A549 (cell line): ENCODE measurements around the gene SLC31A2.

Source experiments
- CHD4 ChIP-seq: fragments of 200-600 bp; sonication (generic); IDR thresholded peaks from 2 replicates; pipeline ENCODE4 v1.6.1; 2016; ENCODE audit warnings: antibody characterized with exemption, mild to moderate bottlenecking, borderline replicate concordance
- FOSB ChIP-seq: fragments of 250-450 bp; sonication (Bioruptor Pico); IDR thresholded peaks from 2 replicates; pipeline ENCODE4 v1.5.0; 2020; ENCODE audit warnings: mild to moderate bottlenecking, moderate library complexity
- MYC ChIP-seq: IDR thresholded peaks from 2 replicates; pipeline ENCODE4 v1.6.1; 2012; ENCODE audit warnings: mild to moderate bottlenecking, inconsistent platforms, low read length, improper control_type of control experiment, borderline replicate concordance
- POLR2A ChIP-seq: IDR thresholded peaks from 2 replicates; pipeline ENCODE4 v1.6.1; 2012; ENCODE audit warnings: mild to moderate bottlenecking, low read length
- POLR2AphosphoS2 ChIP-seq: conservative IDR thresholded peaks from 2 replicates; pipeline ENCODE4 v1.6.1; 2012; ENCODE audit warnings: low read length, improper control_type of control experiment, inconsistent platforms
- RAD21 ChIP-seq, 2 experiments: fragments of >200 bp in 1 of 2; sonication (Bioruptor Twin) in 1 of 2; formaldehyde crosslinking in 1 of 2; IDR thresholded peaks in 1 of 2; conservative IDR thresholded peaks in 1 of 2; 2 replicates in 1 of 2; 3 replicates in 1 of 2; pipeline ENCODE4 v1.6.1; 2012 to 2018; ENCODE audit warnings: inconsistent platforms in 1 of 2
- ZC3H11A ChIP-seq: fragments of 450-650 bp; IDR thresholded peaks from 2 replicates; pipeline ENCODE4 v1.6.1; 2014; ENCODE audit warnings: antibody characterized with exemption, mild to moderate bottlenecking
- TF ChIP-seq, protein P1 (sequence below): fragments of >200 bp; sonication (Bioruptor Twin); formaldehyde crosslinking; IDR thresholded peaks from 3 replicates; pipeline ENCODE4 v1.5.1; 2016
- TF ChIP-seq, protein P2 (sequence below): IDR thresholded peaks from 2 replicates; pipeline ENCODE4 v1.6.1; 2012

DNA sequence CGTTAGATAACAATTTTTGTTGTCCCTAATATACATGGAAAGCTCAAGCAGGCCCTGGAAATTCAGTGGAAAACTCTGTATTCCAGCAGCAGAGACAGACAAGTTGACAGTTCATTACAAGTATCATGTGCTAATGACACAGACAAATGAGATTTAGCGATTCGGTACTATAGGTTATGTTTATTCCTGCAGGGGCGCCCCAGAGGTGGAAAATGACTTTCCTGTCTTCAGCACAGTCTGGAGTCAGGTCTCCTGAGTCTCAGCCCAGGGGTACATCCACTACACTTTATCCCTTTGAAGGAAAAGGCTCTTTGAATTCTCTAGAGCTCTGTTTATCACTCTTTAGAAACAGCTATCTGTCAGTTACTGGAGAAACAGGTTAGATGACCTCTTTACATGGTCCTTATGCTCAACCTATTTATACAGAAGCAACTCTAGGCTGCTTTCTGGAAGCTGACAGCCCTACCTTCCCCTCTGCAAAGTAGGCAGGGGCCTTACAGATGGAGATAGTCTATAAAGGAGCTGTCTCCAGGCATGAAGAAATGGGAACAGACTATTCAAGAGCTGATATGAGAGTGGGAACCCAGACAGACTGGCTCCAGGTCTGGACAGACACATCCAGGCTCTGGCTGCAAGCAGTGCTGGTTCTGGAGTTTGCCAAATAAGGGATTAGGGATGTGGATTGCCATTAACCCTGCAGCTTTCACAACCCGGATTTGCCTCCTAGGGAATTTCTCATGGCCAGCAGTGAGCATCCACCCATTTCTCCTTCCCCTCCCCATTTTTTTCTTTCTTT, 7.2 kb upstream of the SLC31A2 start:
- TF ChIP-seq POLR2AphosphoS2 (no peak), FOSB (no peak), ZC3H11A (no peak), CHD4 (no peak), MYC (no peak), POLR2A (no peak), RAD21 (conservative IDR thresholded peaks at IDR 0.05 in 1 of 2, IDR thresholded peaks at IDR 0.05 in 1 of 2) (no peak)
- TF ChIP-seq, protein P1, sequence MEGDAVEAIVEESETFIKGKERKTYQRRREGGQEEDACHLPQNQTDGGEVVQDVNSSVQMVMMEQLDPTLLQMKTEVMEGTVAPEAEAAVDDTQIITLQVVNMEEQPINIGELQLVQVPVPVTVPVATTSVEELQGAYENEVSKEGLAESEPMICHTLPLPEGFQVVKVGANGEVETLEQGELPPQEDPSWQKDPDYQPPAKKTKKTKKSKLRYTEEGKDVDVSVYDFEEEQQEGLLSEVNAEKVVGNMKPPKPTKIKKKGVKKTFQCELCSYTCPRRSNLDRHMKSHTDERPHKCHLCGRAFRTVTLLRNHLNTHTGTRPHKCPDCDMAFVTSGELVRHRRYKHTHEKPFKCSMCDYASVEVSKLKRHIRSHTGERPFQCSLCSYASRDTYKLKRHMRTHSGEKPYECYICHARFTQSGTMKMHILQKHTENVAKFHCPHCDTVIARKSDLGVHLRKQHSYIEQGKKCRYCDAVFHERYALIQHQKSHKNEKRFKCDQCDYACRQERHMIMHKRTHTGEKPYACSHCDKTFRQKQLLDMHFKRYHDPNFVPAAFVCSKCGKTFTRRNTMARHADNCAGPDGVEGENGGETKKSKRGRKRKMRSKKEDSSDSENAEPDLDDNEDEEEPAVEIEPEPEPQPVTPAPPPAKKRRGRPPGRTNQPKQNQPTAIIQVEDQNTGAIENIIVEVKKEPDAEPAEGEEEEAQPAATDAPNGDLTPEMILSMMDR: no peak
- TF ChIP-seq, protein P2, sequence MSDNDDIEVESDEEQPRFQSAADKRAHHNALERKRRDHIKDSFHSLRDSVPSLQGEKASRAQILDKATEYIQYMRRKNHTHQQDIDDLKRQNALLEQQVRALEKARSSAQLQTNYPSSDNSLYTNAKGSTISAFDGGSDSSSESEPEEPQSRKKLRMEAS: no peak
